ENCODE data around the gene ADAM12.
"Not testable (repeated sequence)": the region's sequence is repeated elsewhere in the genome, so short reads cannot be mapped to it uniquely, and the experiment has no call there.

ADAM12 gene

DNA sequence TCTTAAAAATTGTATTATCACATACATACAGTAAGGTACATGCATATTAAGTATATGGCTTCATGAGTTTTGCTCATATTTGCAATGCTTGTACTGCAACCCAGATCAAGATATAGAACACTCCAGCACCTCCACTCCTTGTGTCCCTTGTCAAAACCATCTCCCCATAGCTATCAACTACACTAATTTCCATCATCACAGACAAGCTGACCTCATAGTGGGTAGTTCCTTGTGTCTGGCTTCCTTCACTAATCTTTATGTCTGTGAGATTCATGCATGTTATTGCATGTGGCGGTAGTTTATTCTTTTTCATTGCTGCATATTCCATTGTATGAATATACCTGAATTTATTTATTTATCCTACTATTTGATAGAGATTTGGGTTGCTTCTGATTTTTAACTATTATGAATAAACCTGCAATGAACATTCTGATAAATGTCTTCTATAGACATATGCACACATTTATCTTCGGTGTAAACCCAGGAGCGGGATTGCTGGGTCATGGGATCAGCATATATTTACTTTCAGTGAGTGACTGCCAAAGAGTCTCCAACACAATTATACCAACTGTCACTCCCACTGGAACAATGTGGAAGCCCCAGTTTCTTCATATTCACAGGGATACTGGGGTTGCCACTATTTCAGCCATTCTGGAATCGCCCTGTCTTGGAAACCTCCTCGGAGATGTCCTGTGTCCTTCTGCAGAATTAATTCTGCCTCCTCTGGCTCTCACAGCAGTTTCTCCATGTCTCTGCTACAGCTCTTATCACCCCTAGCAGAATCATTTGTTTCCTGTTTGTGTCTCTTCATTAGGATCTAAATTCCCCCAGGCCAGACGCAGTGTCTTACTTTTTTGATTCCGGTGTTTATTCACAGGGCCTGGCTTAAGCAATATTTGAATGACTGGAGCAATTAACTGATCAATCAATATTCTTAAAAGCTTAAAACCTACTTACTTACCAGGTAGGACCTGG lies 14.7 kb upstream of the ADAM12 start:
- no peak for DNase-seq

DNA sequence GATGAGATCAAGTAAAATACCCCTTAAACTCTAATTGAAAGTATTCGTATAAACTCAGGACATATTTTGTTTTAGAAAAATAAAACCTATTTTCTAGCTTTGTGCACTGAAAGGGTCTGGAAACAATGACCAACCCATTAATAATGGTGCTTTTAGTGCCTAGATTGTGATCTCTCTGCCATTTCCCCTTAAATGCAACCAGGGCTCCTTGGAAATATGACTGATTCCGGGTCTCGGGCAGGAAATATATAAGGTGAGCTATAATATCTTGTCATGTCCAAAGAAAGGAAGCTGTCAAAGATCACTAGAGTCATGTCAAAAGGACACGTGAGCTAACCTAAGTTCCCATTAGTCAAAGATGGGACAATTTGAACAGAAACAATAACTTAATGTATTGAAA lies 12.4 kb upstream of the ADAM12 start:
- no peak for DNase-seq

DNA sequence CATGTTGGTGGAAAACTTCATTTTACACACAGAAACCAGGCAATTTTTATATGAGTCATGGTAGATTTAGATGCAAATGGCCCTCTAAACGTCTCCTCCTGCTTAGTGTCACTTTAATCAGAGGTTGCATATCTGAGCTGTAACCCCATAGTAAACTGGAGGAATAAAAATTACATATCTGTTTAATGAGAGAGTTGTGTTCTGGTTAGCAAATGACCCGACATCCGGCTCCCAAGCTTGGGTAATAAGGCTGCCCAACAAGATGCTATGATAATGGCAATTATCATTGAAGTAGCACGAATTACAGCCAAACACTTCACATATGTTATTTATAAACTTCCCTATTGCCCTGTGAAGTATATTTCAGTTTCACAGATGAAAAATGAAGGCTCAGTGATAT lies 10.6 kb upstream of the ADAM12 start:
- no peak for DNase-seq

DNA sequence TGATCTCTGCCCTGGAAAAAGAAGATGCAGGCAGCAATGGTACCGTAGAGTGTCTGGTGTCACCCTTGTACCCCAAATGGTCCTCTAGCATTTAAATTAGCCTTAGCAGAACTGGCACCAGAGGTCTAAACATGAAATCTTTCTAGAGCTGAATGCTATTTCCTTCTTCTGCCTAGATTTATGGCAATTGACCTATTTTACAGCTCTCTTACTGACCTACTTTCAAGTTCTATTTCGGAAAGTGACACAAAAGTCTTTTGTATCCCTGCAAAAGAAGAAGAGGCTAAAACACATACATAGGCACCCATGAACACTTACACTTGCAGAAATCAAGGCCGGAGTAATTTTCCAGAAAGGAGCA lies 10.1 kb upstream of the ADAM12 start:
- DNase-seq: no peak

DNA sequence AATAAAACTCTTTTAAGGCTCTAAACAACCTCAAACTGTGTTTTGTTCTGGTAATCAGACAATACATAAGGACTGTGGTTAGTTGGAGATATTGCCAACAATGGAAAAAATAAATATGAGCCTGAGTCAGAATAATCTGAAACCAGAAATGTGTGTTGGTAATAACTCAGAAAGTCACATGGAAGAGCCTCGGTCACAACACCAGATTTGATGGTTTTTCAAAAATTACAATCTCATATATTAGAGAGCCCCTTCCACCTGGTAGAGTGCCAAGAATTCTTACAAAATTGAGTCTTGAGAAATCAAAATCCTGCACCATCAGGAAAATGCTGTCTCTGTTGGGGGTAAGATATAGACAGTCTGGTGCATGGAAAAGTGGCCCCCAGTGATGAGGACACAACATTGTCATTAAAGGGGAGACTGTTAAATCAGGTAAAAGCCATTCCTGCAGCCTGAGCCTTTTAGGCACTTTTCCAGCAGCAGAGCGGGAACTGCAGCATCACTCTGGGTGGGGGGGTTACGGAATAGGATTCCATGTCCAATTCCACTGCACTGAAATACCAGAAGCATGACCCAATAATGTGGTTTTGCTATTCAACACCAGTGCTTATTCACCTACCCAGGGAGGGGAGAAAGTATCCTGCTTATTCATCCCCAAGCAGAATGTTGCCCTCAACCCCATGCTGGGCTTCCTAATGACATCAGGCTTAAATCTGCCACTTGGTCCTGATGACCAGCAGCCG lies 9.5 kb upstream of the ADAM12 start:
- no peak for DNase-seq

DNA sequence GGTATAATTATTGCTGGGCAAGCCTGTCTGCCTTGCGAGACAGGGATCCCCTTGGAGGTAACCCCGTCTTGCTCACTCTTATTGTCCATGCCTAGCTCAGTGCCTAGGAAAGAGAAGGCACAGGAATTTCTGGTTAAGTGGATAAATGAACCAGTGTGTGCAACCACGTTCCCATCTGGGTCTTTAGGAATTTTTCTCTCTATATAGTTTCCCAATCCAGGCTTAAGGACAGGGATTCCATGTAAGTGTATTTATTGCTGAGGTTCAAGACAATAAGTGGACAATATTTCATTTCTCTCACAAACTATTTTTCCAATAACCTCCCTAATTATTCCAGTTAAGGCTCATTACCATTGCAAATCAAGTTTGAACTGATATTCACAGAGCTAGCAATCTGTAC lies 8.9 kb upstream of the ADAM12 start:
- DNase-seq: no peak

DNA sequence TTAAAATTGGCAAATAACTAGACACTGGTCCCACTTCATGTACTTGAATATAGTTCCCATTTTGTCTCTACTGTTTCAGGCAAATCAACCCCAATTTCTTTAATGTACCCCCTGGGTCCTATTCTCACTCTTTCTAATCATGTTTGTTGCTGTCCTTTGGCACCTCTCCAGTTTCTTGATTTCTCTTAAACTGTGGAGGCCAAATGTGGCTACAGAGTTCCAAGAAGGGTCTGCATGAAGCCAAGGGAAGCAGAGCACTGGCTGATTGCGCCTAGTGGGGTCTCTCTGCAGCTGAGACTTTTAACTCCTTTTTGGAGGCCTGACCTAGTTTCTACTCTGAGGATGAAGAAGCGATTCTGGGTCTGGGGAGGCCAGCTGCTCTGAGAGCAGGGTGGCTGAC lies 6.7 kb upstream of the ADAM12 start:
- DNase-seq: no peak

DNA sequence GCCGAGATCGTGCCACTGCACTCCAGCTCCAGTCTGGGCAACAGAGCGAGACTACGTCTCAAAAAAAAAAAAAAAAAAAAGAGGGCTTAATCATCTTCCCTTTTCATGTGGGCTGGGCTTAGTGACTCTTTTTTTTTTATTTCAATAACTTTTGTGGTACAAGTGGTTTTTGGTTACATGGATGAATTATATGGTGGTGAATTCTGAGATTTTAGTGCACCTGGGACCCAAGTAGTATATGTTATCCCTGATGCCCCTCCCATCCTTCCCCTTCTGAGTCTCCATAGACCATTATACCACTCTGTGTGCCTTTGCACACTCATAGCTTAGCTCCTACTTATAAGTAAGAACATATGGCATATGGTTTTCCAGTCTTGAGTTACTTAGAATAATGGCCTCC lies 4.8 kb upstream of the ADAM12 start:
- no peak for DNase-seq

DNA sequence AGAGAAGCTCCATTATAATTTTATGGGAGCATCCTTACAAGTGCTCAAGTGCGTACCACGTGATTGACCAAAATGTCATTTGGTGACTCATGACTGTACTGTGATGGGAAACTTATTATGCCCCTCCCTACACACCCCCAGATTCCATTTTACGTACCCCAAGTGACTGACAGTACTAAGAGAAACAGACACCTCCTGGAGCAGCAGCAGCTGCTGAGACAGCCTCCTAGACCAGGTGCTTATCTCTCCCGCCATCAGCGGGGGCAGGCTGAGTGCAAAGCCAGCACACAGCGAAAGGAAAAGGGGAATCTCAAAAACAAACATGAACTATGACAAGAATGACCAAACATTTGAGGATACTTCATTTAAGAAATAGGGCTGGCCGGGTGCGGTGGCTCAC lies 4.2 kb upstream of the ADAM12 start:
- no peak for DNase-seq

DNA sequence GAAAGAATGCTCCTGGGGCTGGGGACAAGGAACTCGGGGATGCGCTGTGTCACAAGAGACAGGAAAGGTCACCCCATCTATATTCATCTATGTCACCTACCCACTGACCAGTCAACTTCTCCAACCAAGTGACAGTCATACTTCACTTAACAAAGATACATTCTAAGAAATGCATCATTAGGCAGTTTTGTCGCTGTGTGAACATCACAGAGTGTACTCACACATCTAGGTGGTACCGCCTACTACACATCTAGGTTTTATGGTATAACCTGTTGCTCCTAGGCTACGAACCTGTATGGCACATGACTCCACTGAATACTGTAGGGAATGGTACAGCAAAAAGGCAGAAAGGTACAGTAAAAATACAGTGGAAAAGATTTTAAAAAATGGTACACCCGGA lies 3.8 kb upstream of the ADAM12 start:
- DNase-seq: no peak

DNA sequence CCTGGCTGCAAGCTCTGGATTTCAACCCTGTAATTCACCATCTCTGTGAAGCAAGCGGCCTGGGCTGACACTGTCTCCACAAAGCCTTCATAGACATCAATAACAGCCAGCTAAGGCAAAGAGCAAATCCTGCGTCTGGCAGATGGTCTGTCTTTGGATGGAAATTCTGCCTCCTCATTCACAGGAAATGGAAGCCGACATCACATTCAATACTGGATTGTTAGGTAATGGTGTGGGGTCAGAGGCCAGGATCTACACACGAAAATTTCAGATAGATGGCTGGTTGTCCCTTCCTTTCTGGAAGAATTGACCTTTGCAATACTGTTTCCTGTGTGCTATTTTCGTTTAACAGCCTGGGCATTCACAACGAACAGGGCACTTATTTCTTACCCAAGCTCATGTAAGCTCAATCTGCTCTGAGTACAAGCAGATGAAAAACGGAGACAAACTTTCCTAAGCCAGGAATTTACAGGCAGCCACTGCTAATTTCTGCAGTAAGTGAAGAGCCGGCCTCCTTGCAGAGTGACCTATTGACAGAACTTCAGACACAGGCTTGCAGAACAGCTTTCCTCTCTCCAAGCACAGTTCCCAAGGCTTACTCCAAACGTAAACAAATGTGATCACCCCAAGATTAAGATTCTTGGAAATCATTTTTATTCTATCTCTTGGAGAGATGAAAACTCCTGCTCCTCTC lies 3.1 kb upstream of the ADAM12 start:
- DNase-seq: no peak

DNA sequence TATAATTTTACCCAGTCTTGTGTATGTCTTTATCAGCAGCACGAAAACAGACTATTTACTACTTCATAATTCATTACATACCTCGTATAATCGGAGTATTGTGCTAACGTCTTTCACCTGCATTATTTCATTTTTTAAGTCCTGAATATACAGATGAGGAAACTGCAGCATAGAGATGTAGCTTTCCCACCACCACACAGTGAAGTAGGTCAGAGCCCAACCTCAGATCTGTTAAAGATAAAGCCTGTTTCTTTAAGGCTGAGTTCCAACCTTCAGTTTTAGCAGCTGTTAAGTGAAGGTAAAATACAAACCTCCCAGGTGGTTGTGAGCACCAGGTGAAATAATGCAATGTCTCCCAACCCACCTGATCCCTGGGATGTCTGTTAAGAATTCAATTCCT lies 2.0 kb upstream of the ADAM12 start:
- no peak for DNase-seq

DNA sequence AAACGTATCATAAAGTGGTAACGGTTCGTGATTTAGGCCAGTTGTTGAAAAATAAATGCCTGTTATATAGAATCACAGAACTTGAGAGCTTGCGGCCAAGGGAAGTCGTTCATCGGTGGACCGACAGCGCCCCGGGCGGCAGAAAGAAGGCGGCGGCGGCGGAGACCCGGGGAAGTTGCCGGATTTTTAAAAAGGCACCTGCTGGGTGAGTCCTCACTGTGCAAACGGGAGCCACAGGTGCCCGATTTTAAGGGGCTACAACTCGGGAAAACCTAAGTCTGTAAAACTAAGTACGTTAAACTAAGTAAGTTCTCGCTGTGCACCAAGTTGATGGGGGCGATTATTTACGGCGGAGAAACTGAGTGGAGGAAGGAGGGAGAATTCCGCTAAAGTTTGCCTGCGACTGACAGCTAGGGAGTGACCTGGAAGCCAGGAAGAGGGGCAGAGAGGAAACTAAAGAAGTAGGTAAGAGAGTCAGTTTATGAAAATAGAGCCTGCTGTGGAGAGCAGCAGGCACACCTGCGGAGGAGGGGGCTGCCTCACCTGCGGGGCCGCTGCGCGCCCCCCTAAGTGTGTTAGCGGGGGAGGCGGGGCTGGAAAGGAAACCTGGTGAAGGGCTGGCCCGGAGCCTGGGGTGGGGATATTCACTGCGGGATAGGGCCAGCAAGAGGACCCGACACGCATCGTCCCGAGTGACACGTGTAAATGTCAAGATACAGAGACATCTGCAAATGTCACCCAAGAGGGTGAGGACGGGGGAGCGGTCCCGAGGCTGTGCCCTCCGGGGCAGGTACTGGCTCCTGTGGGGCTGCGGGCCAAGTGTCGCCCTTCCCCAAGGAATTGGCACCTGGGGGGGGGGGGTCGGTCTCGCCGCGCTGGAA lies 996 bp downstream of the ADAM12 start:
- DNase-seq: peak; percentile 12 to 35

DNA sequence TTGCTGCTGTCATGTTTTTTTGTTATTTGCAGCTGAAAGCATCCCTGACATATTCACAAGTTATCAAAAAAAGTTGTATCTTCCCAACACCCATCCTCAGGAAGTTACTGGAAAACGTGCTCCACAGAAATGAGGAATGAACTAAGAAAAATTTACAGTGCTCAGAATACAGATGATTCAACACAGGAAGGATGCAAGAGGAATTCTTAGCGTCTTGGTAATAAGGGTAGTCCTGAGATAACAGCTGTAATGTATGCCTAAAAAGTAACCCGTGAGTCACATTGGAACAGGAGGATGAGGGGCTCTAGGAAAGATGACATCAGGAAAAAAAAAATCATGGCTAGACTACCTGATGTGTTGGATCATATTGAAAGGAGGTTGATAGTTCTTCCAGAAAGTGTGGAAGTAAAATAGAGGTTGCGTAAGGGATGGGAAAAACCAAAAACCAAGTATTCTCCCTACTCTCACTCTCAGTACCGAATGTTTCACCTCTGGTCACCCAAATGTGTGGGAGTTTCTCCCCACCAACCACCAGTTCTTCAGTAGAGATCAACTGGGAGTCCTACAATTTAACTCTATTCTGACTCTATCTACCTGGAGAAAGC lies 3.9 kb downstream of the ADAM12 start:
- DNase-seq: no peak

DNA sequence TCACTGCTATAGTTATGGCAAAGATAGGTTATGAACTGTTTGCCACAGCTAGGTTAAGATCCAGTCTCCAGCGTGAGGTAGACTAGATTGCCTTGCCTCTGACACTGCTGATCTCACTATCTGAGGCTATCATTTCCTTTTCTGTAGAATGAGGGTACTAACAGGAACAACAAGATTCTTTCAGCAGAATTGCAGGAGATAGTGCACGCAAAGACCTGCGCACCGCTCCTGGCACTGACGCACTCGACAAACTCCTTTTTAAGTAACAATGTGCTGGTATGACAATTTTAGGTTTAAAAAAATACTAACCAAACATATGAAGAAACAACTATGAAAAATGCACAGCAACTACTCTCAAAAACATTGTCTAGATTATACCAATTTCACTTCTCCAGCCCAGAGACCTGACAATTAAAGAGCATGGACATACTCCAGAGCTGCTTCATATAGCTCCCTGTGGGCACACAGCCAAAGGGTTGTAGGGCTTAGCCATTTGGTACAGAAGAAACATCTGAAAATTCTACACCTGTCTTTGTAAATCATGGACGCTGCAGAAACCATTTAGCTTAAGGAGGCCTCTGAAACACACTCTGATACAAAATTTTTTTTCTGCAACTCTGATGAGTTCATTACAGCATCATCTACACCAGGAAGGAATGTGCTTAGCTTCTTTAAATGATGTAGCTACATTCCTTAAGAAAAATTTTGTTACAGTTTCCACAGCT lies 7.8 kb downstream of the ADAM12 start:
- no peak for DNase-seq

DNA sequence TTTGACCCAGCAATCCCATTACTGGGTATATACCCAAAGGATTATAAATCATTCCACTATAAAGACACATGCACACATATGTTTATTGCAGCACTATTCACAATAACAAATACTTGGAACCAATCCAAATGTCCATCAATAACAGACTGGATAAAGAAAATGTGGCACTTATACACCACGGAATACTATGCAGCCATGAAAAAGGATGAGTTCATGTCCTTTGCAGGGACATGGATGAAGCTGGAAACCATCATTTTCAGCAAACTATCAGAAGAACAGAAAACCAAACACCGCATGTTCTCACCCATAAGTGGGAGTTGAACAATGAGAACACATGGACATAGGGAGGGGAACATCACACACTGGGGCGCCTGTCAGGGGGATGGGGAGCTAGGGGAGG lies 9.1 kb downstream of the ADAM12 start:
- DNase-seq: not testable (repeated sequence)

DNA sequence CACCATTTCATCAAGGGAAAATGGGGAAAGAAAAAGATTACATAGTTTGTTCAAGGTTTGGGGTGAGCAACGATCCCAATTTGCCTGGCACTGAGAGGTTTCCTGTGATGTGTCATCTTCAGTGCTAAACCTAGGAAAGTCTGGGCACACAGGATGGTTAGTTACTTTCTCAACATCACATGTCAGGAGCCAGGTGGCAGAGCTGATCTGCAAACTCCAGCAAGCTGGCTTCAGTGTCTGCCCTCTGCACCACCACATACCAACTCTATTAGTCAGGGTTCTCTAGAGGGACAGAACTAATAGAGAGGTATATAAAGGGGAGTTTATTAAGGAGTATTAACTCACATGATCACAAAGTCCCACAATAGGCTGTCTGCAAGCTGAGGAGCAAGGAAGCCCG lies 11.3 kb downstream of the ADAM12 start:
- no peak for DNase-seq

DNA sequence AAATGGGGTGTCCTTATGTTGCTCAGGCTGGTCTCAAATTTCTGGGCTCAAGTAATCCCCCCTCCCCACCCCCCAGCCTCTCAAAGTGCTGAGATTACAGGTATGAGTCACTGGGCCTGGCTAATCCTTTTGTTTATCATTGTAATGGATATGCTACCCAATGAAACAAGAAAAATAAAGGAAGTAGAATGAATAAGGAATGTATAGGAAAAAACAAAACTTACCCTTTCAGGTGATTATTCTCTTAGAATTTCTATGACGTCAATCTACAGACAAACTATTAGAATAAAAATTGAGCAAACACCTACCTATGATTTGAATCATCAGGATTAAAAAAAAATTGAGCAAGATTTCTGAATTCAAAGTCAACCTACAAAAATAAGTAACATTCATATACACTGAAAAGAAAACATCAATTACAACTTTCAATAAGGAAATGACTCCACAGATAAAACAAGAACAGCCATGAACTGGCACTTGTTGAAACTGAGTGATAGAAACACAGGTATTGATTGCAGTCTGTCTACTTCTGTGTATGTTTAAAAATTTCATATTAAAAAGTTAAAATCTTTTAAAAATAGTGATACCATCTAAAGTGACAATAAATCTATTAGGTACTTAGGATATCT lies 12.2 kb downstream of the ADAM12 start:
- no peak for DNase-seq

DNA sequence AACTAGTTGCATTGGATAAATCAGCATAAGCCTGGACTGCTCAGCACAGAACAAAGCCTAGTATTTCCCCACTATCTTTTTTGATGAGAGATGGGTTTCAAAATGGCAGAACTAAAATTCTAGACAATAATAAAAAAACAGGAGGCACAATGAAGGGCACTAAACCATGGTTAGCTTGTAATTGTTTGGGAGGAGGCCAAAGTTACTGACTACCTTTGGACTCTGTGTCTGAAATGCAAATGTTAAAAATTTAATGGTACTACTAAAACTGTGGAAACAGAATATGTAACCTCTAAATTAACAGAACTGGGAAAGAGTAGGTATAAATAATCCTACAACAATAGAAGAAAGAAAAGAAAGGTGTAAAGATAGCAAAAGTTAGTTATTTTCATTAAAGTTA lies 13.0 kb downstream of the ADAM12 start:
- DNase-seq: no peak

DNA sequence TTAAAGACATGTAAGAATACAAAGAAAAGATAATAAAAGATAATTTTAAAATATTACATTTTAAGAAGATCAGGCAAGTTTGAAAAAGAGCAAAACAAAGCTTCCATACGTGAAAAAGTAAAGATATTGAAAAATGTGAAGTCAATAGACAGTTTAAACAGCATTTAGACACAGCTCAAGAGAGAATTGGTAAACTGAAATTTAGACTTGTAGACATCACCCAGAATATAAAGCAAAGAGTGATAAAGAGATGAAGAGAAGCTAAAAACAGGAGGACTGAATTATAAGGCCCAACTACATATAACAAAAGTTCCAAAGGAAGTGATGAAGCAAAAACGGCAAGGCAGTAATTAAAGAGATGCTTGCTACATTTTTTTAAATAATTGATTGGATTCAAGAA lies 13.8 kb downstream of the ADAM12 start:
- no peak for DNase-seq

DNA sequence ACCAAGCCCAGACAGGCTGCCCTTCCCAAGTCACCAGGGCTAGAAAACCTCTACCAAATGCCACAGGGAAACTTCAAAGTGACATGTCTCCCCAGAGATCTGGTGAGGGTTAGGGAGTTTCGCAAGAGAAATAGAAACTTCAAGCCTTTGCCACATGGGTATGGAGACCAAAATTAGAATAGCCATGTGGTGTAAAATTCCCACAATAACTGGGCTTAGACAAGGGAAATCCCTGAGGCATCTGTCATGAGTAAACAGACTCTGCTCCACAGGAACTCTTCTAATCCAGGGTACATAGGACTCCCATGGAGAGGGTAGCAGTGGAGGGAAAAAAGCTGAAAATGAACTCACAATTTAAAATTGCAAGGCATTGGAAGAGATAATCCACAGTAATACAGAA lies 14.3 kb downstream of the ADAM12 start:
- DNase-seq: no peak

All from stimulated activated CD4-positive, alpha-beta T cell treated with anti-CD3 and anti-CD28 coated beads, Interleukin-4, amount 100 ng/mL, for 4 hours (primary cell).